Fibroblast of the aortic adventitia (primary cell): ENCODE results near the gene SHROOM1. TPM values are rescaled to one million over a fixed set of nuclear protein-coding genes. Genes with fewer than 3 reads are reported as not detected.

Experiments used
- DNase-seq: peaks from one replicate; pipeline ENCODE4 v3.0.0-alpha.2; 2010; ENCODE audit warnings: low read depth
- H3K4me3 ChIP-seq: 2 replicates; pipeline ENCODE4 v1.5.1; 2011; ENCODE audit warnings: low read depth, mild to moderate bottlenecking, control low read depth, low read length, moderate library complexity
- total RNA-seq: library from RNA; depleted of rRNA; stranded (reverse); fragments of >200 nt; gene quantifications from 2 replicates; pipeline ENCODE4 v1.2.3, GENCODE V29; 2012; ENCODE audit warnings: low replicate concordance
- TF ChIP-seq, protein P1 (sequence below): IDR thresholded peaks from 2 replicates; pipeline ENCODE4 v1.5.1; 2011; ENCODE audit warnings: mild to moderate bottlenecking, low read length, control low read depth, inconsistent platforms; ENCODE audit not compliant: insufficient read depth

SHROOM1 gene
- total RNA-seq, 1 donor, result 7.6 TPM

DNA sequence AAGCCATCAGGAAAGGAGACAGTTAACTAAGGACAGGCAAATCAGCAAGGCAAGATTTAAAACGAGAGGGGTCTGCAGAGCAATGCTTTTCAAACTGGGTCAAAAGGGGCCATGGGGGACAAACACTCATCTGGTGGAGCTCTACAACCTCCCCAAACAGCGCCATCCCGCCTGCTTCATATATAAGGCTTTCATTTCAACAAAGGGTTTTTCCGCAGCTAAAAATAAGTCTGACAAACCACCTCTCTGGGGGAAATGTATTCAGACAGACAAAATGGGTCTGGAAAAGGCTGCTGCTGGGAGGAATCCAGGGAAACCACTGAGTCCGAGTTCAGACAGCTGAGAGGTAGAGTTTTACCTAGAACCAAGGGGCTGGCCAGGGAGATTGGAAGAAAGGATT lies 45.1 kb downstream of the SHROOM1 start:
- TF ChIP-seq, protein P1, sequence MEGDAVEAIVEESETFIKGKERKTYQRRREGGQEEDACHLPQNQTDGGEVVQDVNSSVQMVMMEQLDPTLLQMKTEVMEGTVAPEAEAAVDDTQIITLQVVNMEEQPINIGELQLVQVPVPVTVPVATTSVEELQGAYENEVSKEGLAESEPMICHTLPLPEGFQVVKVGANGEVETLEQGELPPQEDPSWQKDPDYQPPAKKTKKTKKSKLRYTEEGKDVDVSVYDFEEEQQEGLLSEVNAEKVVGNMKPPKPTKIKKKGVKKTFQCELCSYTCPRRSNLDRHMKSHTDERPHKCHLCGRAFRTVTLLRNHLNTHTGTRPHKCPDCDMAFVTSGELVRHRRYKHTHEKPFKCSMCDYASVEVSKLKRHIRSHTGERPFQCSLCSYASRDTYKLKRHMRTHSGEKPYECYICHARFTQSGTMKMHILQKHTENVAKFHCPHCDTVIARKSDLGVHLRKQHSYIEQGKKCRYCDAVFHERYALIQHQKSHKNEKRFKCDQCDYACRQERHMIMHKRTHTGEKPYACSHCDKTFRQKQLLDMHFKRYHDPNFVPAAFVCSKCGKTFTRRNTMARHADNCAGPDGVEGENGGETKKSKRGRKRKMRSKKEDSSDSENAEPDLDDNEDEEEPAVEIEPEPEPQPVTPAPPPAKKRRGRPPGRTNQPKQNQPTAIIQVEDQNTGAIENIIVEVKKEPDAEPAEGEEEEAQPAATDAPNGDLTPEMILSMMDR, result no peak

DNA sequence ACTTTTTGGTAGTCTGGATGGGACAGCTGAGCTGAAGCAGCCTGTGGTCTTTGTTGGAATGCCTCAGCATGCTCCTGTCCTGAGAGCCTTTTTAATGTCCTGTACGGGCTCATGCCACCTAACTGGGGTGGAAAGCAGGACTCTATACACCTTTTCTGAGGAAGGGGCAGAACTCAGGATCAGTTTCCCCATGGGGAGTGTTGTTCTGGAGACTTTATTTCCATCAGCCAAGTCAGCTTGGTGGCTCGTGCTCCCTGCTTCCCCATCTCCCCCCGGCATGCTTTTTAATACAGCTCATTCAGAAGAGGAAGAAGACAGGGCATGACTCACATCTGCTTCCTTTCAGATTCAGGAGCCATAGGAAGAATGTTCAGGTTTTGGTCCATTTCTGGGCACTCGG lies 48.3 kb downstream of the SHROOM1 start:
- TF ChIP-seq, protein P1, result no peak
- no peak overlapping the region for H3K4me3 ChIP-seq
- peak; percentile 38 for DNase-seq

More for the DNA sequence above, 45.1 kb downstream of the SHROOM1 start:
- H3K4me3 ChIP-seq, result no peak overlapping the region
- DNase-seq, result no peak

DNA sequence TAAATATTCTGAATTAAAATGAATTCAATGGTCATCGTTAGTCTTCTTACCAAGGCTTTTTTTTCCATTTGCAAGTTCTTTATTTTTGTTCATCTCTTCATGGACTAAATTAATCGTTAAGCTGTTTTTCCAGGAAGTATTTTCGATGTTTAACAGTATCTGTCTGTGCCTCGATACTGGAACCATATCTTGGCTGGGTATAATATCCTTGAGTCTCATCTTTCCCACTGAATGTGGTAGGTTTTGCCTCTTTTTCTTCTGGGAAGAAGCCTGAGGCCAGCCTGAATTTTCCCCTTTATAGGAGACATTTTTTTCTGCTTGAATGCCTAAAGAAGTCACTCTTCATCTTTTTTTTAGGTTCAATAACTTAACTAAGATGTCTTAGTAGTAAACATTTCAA lies 49.4 kb downstream of the SHROOM1 start:
- no peak overlapping the region for H3K4me3 ChIP-seq
- DNase-seq, result no peak
- TF ChIP-seq, protein P1, result no peak

DNA sequence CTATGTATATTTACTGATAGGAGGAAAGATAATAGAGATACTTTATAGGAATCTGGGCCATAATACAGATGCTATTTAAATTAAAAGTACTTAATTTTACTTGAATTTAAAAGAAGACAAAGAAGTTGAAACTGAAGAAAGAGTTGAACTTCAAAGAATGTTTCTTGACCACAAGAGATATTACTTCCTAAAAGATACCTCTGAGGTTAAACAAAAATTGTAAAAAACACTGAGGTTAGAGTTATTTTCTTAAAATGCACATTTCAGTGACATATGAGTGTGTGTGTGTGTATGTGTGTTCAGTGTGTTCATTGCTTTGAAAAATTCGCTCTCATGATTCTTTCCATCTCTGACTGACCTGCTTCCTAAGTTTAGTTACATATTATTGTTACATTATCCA lies 49.9 kb downstream of the SHROOM1 start:
- no peak overlapping the region for H3K4me3 ChIP-seq
- no peak for DNase-seq
- TF ChIP-seq, protein P1, result no peak

DNA sequence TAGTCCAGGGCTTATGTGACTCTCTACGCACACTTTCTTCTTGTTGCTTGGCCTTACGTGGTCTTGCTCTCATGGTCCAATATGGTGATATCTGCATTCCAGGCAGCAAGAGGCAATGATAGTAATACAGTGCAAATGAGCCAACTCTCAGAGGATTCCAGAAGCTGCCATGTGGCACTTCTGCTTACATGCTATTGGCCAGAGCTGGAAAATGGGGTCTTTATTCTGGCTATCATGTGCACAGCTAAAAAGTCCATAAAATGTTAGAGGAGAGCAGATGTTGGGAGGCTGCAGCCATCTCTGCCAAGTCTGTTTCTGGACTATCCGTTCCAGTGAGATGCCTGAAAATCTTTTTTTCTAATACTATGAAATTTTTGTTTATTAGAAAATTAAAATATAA lies 50.5 kb downstream of the SHROOM1 start:
- no peak overlapping the region for H3K4me3 ChIP-seq
- no peak for DNase-seq
- TF ChIP-seq, protein P1, result no peak

DNA sequence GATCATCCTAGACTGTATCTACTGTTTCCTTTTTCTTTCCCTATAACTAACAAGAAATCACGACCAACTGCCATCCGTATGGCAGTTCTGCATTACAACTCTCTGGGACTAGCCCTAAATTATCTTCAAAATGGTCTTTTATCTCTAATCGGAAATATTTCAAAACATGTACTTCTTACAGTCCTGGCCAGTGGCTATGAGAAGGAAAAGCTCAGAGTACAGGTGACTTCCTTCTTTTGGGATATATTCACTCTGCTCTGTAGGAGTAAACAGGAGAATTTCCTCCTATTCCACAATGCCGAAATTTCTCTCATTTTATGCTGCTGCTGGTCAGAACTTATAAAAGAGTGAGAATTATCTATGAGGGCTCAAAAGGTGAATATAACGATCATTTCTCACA lies 51.6 kb downstream of the SHROOM1 start:
- TF ChIP-seq, protein P1, result no peak

DNA sequence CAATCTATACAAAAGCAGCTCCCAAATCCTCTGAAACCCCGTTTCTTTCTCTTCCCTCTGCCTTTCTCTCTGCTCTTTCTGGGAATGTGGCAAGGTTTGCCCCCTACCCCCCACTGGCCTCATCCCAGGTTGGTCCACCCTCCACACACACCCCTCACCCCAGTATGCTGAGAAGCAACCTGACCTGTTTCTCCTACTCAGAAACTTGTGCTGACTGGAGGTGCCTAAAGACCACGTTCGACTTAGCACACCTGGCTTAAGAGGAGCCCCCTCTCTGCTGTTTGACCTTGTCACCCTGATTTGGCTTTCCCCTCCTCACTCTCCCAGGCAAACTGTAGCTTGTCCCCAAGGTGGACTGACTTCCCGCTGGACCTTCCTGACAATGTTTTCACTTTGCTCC lies 52.3 kb downstream of the SHROOM1 start:
- H3K4me3 ChIP-seq, result peak overlapping the region; percentile 81
- TF ChIP-seq, protein P1, result no peak
- no peak for DNase-seq

More for the DNA sequence above, 51.6 kb downstream of the SHROOM1 start:
- DNase-seq, result no peak
- H3K4me3 ChIP-seq, result no peak overlapping the region
